Heart left ventricle (tissue), 13 donors: Measurements from ENCODE around the gene SBK1.

Experiments
- CTCF ChIP-seq, 12 donors: fragments of 200-600 bp; sonication (generic) in 4 of 12; IDR thresholded peaks; one replicate each; pipeline versions ENCODE4 v1.5.0 to v1.8.0; 2018 to 2022; ENCODE audit warnings: antibody characterized with exemption in 12 of 12, mild to moderate bottlenecking in 5 of 12
- POLR2A ChIP-seq, 2 donors: fragments of 450-650 bp; IDR thresholded peaks; one replicate each; pipeline ENCODE4 v1.6.1; 2017; ENCODE audit warnings: antibody characterized with exemption in 2 of 2, mild to moderate bottlenecking in 2 of 2, moderate library complexity in 2 of 2
- donor health status: ischemic (EF 13 %, LVEDD 7.1; RV severe dilation, severe dysfunction).
- donor health status: DM: no; HTN: yes; CAD: no.
- donor health status: DM: no; HTN: no; CAD: no.
- donor health status: ischemic (EF 25% LVEDD 6.9; RV normal size, moderate dysfunction).
- donor health status: ischemic (EF 25% LVEDD 5.7; RV mildly dilated, moderate dysfunction).
- donor health status: ischemic (EF 35%, LVEDD 5.7; RV mildly dilated, moderate dysfunction).
- donor health status: nonischemic (EF 11% LVEDD 7.7; RV severe dilation, severe dysfunction).
- donor health status: DM: yes; HTN: yes; CAD: no.
- donor health status: PGD.
- donor health status: ischemic (EF 29% LVEDD 5.4; RV normal size, mild dysfunction).
- donor health status: nonischemic (EF 23%, LVEDD 6.1; RV moderate dilation, normal function).

- no peak for TF ChIP-seq CTCF (IDR thresholded peaks at IDR 0.05)
- TF ChIP-seq POLR2A (IDR thresholded peaks at IDR 0.05): no peak
Measured at GRCh38 chr16:28303132-28303531, 10.8 kb downstream of the SBK1 start.
